Naive thymus-derived CD4-positive, alpha-beta T cell (primary cell): ENCODE data around the gene ASIP. TPM values are rescaled to one million over a fixed set of nuclear protein-coding genes. Genes with fewer than 3 reads are reported as not detected.
"Not testable (repeated sequence)": the region's sequence is repeated elsewhere in the genome, so short reads cannot be mapped to it uniquely, and the experiment has no call there.

ENCODE experiments used
- ATAC-seq: fragments of 150-1000 bp; cut with Tn5 transposase; 2 replicates; pipeline ENCODE4 v1.10.0; 2021; ENCODE audit warnings: mild to moderate bottlenecking, moderate library complexity
- CTCF ChIA-PET: fragments of 350-600 bp; sonication (Branson Sonifier 250); formaldehyde crosslinking; loops from one replicate; lab custom pipeline; 2021; ENCODE audit warnings: antibody characterized with exemption; lab: Charles Lee
- POLR2A ChIA-PET: fragments of 350-600 bp; sonication (Branson Sonifier 250); formaldehyde crosslinking; loops from one replicate; lab custom pipeline; 2021; ENCODE audit warnings: antibody characterized with exemption, inconsistent platforms; lab: Charles Lee
- DNase-seq, 9 donors: peaks; one replicate each; pipeline versions ENCODE4 v3.0.0 to v3.0.0-alpha.2; 2020 to 2022; ENCODE audit warnings: mixed read lengths in 1 of 9
- H3K27ac ChIP-seq: one replicate; pipeline ENCODE4 v1.7.0; 2013; ENCODE audit warnings: mild to moderate bottlenecking, low read depth, low read length, moderate library complexity
- H3K27me3 ChIP-seq, 2 donors: one replicate each; pipeline ENCODE4 v1.7.0; 2013; ENCODE audit warnings: low read length in 2 of 2, mild to moderate bottlenecking in 2 of 2, moderate library complexity in 2 of 2; ENCODE audit not compliant: control insufficient read depth in 2 of 2, insufficient read depth in 2 of 2
- H3K36me3 ChIP-seq, 3 experiments: 1 replicate in 2 of 3; 2 replicates in 1 of 3; pipeline ENCODE4 v1.7.0; 2013; ENCODE audit warnings: low read length in 3 of 3, mild to moderate bottlenecking in 3 of 3, moderate library complexity in 1 of 3; ENCODE audit not compliant: insufficient read depth in 3 of 3, control insufficient read depth in 2 of 3
- H3K4me1 ChIP-seq, 2 donors: one replicate each; pipeline ENCODE4 v1.7.0; 2013; ENCODE audit warnings: low read length in 2 of 2, mild to moderate bottlenecking in 2 of 2, moderate library complexity in 1 of 2; ENCODE audit not compliant: control insufficient read depth in 2 of 2, insufficient read depth in 2 of 2
- H3K4me3 ChIP-seq: 2 replicates; pipeline ENCODE4 v1.7.0; 2013; ENCODE audit warnings: mild to moderate bottlenecking, low read length
- H3K9me3 ChIP-seq, 3 experiments: 1 replicate in 2 of 3; 2 replicates in 1 of 3; pipeline ENCODE4 v1.7.0; 2013; ENCODE audit warnings: low read length in 3 of 3; ENCODE audit not compliant: control insufficient read depth in 2 of 3
- H3K27ac Mint-ChIP-seq, 9 donors: one replicate each; pipeline ENCODE4 v1.8.0; 2020 to 2022; ENCODE audit warnings: mixed read lengths in 9 of 9, mild to moderate bottlenecking in 8 of 9, moderate library complexity in 5 of 9, inconsistent platforms in 2 of 9
- H3K27me3 Mint-ChIP-seq, 5 donors: one replicate each; pipeline ENCODE4 v1.8.0; 2021 to 2022; ENCODE audit warnings: mixed read lengths in 5 of 5, mild to moderate bottlenecking in 1 of 5
- H3K36me3 Mint-ChIP-seq, 5 donors: one replicate each; pipeline ENCODE4 v1.8.0; 2020 to 2022; ENCODE audit warnings: mixed read lengths in 5 of 5, mild to moderate bottlenecking in 3 of 5, inconsistent platforms in 1 of 5
- H3K4me1 Mint-ChIP-seq, 7 donors: one replicate each; pipeline ENCODE4 v1.8.0; 2020 to 2022; ENCODE audit warnings: mixed read lengths in 7 of 7, mild to moderate bottlenecking in 3 of 7, inconsistent platforms in 1 of 7
- H3K4me3 Mint-ChIP-seq, 10 donors: one replicate each; pipeline ENCODE4 v1.8.0; 2020 to 2022; ENCODE audit warnings: mild to moderate bottlenecking in 10 of 10, mixed read lengths in 10 of 10, moderate library complexity in 6 of 10, inconsistent platforms in 2 of 10
- H3K9me3 Mint-ChIP-seq, 11 donors: one replicate each; pipeline ENCODE4 v1.8.0; 2020 to 2022; ENCODE audit warnings: mixed read lengths in 11 of 11, mild to moderate bottlenecking in 4 of 11, inconsistent platforms in 1 of 11, moderate library complexity in 1 of 11
- intact Hi-C, 2 donors: fragments of 100-400 bp; cut with micrococcal nuclease; formaldehyde crosslinking; loops; one replicate each; pipeline ENCODE4 v1.15.1; 2023
- polyA plus RNA-seq, 2 donors: library from polyadenylated mRNA; unstranded; fragments of 300-500 nt; fragmentation: Illumina TruSeq; gene quantifications; one replicate each; pipeline ENCODE4 v1.2.3, GENCODE V29; 2021
- total RNA-seq, 6 experiments: library from RNA in 5 of 6; stranded (reverse) in 5 of 6; gene quantifications; 1 replicate in 5 of 6; 2 replicates in 1 of 6; pipeline ENCODE4 v1.2.3 and lab custom pipeline; 2021 to 2026

The ASIP gene
- total and polyA plus RNA-seq, 7 experiments from 2014 or later: not detected

DNA sequence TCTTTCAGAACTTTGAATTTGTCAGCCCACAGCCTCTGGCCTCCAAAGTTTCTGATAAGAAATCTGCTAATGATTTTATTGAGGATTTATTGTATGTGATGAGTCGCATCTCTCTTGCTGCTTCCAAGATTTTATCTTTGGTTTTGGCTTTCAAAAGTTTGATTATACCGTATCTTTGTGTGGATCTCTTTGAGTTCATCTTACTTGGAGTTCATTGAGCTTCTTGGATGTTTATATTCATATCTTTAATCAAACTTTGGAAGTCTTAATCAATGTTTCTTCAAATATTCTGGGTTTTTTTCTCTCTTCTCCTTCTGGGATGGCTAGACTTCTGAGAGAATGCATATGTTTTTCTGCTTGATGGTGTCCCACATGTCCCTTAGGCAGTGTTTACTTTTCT, 3.3 kb upstream of the ASIP start:
- POLR2A ChIA-PET: no interaction called here
- CTCF ChIA-PET: no interaction called here
- Histone ChIP-seq H3K27me3 (no peaks in the 10 kb centered on the region), H3K4me1 (peaks cover 0 to 15% of the 10 kb centered on the region in 2 donors), H3K36me3 (no peaks in the 10 kb centered on the region), H3K27ac (no peak overlapping the region), H3K4me3 (no peak overlapping the region), H3K9me3 (no peaks in the 10 kb centered on the region)
- DNase-seq (no peak), ATAC-seq (no peak)
- Mint-ChIP-seq H3K27ac (no peak overlapping the region), H3K9me3 (peaks cover 0 to 27% (median 15%) of the 10 kb centered on the region in 11 donors), H3K4me3 (no peak overlapping the region), H3K4me1 (peaks cover 12 to 34% (median 30%) of the 10 kb centered on the region in 7 donors), H3K36me3 (peaks cover 4 to 14% (median 12%) of the 10 kb centered on the region in 5 donors), H3K27me3 (peaks cover 0 to 24% (median 0%) of the 10 kb centered on the region in 5 donors)
- intact Hi-C loops: no loop called here

DNA sequence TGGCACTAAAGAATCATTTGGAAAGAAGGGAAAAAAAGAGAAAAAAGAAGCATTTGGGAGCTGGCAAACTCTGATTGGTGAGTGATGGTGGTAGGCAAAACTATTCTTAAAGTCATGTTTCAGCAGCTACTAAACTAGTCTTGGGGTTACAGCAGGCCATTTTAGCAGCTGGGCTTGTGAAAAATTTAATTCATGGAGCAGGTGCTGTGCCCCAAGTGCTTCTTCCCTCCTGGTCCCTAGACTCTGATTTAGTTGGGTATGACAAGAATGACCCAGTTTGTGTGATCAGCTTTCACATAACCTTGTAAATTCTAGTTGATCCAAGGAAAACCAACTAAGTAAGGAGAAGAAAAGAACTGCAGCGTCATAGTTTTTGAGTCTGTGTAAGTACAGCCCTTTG, 1.1 kb upstream of the ASIP start:
- Histone ChIP-seq H3K4me1 (peaks cover 0 to 15% of the 10 kb centered on the region in 2 donors), H3K9me3 (no peaks in the 10 kb centered on the region), H3K36me3 (no peaks in the 10 kb centered on the region), H3K27ac (no peak overlapping the region), H3K27me3 (no peaks in the 10 kb centered on the region), H3K4me3 (no peak overlapping the region)
- ChIA-PET POLR2A (interaction anchor here (1.1 to 1.4 kb wide), 2 partner anchors 9 to 10 kb away, joined by 3 read pairs; no protein-coding TSS in a partner anchor), CTCF (no interaction called here)
- H3K27me3 Mint-ChIP-seq: peaks cover 0 to 24% (median 0%) of the 10 kb centered on the region in 5 donors
- H3K4me1 Mint-ChIP-seq: peaks cover 12 to 34% (median 30%) of the 10 kb centered on the region in 7 donors
- H3K4me3 Mint-ChIP-seq: peak overlapping the region in 3 of 10 donors; percentile 40 to 64 (median 55)
- DNase-seq: no peak
- peaks cover 4 to 14% (median 12%) of the 10 kb centered on the region in 5 donors for H3K36me3 Mint-ChIP-seq
- peaks cover 0 to 27% (median 15%) of the 10 kb centered on the region in 11 donors for H3K9me3 Mint-ChIP-seq
- no peak for ATAC-seq
- H3K27ac Mint-ChIP-seq: peak overlapping the region in 6 of 9 donors; percentile 27 to 83 (median 58)
- intact Hi-C loops: no loop called here

DNA sequence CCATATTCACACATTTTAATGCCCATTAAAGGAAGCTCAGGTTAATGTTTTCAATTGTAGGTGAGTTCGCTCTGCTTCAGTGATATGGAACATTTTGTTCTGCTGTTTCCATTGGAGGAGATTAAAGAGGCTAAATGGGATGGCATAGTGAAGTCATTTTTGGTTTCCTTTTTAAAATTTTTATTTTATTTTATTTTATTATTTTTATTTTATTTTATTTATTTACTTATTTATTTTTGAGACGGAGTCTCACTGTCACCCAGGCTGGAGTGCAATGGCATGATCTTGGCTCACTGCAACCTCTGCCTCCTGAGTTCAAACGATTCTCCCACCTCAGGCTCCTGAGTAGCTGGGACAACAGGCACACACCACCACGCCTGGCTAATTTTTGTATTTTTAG, 792 bp downstream of the ASIP start:
- H3K27me3 ChIP-seq, H3K27ac ChIP-seq, ATAC-seq, H3K4me3 ChIP-seq, intact Hi-C loops, H3K36me3 ChIP-seq, H3K4me3 Mint-ChIP-seq, H3K9me3 ChIP-seq, DNase-seq: not testable (repeated sequence)
- Mint-ChIP-seq H3K9me3 (peaks cover 0 to 16% (median 13%) of the 10 kb centered on the region in 11 donors), H3K4me1 (peaks cover 12 to 34% (median 29%) of the 10 kb centered on the region in 7 donors), H3K27ac (peak overlapping the region in 3 of 9 donors; percentile 34 to 41 (median 37)), H3K27me3 (peaks cover 0 to 18% (median 0%) of the 10 kb centered on the region in 5 donors), H3K36me3 (peaks cover 4 to 14% (median 12%) of the 10 kb centered on the region in 5 donors)
- peaks cover 0 to 15% of the 10 kb centered on the region in 2 donors for H3K4me1 ChIP-seq
- POLR2A ChIA-PET: interaction anchor here (0.6 kb wide), 1 partner anchor 460 kb away, joined by 4 read pairs; no protein-coding TSS in a partner anchor
- CTCF ChIA-PET: interaction anchor here (1.1 kb wide), 1 partner anchor 14 kb away, joined by 3 read pairs; no protein-coding TSS in a partner anchor

DNA sequence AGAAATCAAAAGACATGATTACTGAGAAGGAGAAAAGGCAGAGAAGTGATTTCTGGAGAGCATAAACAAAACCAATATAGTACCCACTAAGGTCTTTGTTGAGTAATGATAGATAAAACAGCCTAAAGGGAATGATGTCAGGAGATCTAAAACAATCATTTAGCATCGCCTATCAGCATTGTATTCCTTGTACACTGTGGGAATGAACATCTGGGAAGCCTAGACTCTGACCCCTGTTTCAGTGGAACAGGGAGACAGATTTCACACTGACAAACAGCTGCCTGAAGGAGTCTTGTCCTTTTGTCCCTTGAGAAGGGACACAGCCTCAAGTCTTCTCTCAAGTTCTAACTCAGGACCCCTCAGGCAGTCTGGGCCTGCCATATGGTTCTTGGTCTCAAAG, 1.7 kb downstream of the ASIP start:
- ChIA-PET POLR2A (no interaction called here), CTCF (no interaction called here)
- no peaks in the 10 kb centered on the region for H3K27me3 ChIP-seq
- no peaks in the 10 kb centered on the region for H3K9me3 ChIP-seq
- H3K27ac ChIP-seq: no peak overlapping the region
- H3K36me3 Mint-ChIP-seq: peaks cover 4 to 13% (median 6%) of the 10 kb centered on the region in 5 donors
- peaks cover 0 to 12% (median 0%) of the 10 kb centered on the region in 5 donors for H3K27me3 Mint-ChIP-seq
- intact Hi-C loops: no loop called here
- H3K4me3 Mint-ChIP-seq: no peak overlapping the region
- no peak overlapping the region for H3K4me3 ChIP-seq
- DNase-seq (no peak), ATAC-seq (no peak)
- peaks cover 12 to 34% (median 29%) of the 10 kb centered on the region in 7 donors for H3K4me1 Mint-ChIP-seq
- H3K4me1 ChIP-seq: peaks cover 0 to 15% of the 10 kb centered on the region in 2 donors
- H3K36me3 ChIP-seq: no peaks in the 10 kb centered on the region
- peak overlapping the region in 4 of 9 donors; percentile 3 to 34 (median 24) for H3K27ac Mint-ChIP-seq
- peaks cover 0 to 9% (median 6%) of the 10 kb centered on the region in 11 donors for H3K9me3 Mint-ChIP-seq

DNA sequence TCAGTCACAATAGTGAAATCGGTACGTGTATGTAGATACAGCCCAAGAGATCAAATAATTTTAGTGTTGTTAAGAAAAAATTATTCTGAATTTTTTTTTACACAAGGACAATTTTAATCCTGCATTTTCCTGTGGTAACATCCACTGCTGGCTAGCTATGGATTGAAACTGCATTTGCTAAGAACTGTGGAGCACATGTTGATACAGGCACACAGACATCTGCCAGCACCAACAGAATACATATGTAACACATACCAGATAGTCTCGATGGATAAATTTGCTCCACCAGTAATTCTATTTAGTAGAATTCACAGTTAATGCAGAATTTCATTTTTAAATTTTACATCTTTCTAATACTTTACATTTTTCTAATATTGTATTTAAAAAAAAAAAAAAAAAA, 2.2 kb downstream of the ASIP start:
- H3K4me1 Mint-ChIP-seq: peaks cover 12 to 34% (median 29%) of the 10 kb centered on the region in 7 donors
- H3K27me3 Mint-ChIP-seq: peaks cover 0 to 7% (median 0%) of the 10 kb centered on the region in 5 donors
- Histone ChIP-seq H3K9me3 (no peaks in the 10 kb centered on the region), H3K27ac (no peak overlapping the region), H3K27me3 (no peaks in the 10 kb centered on the region), H3K36me3 (no peaks in the 10 kb centered on the region), H3K4me1 (peaks cover 0 to 15% of the 10 kb centered on the region in 2 donors), H3K4me3 (no peak overlapping the region)
- intact Hi-C loops: no loop called here
- ChIA-PET CTCF (no interaction called here), POLR2A (no interaction called here)
- peaks cover 1 to 8% (median 2%) of the 10 kb centered on the region in 5 donors for H3K36me3 Mint-ChIP-seq
- ATAC-seq (no peak), DNase-seq (no peak)
- H3K27ac Mint-ChIP-seq: peak overlapping the region in 1 of 9 donors; percentile 30
- H3K4me3 Mint-ChIP-seq: no peak overlapping the region
- peaks cover 0 to 4% (median 2%) of the 10 kb centered on the region in 11 donors for H3K9me3 Mint-ChIP-seq

DNA sequence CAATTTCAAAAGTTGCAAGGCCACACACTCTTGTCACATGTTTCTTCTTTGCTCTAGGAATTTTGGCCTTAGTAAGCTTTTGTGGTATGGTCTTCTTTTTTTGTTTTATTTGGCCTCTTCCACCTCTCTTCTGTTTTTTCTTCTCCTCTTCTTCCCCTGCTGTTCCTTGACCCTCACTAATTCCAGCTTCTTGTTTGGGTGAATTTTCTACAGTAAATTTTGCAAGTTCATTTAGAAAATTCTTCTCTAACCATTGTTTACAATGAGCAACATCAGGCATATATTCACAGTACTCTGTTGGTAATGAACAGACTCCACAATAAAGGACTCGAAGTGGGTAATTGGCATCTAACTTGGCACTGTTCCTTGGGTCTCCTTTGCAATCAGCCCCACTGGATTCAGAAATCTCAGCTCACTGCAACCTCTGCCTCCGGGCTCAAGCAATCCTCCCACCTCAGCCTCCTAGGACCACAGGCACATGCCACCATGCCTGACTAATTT, 5.0 kb downstream of the ASIP start:
- CTCF ChIA-PET: no interaction called here

More for the DNA sequence above, 5.0 kb downstream of the ASIP start:
- POLR2A ChIA-PET: no interaction called here
- Histone ChIP-seq H3K4me3 (no peak overlapping the region), H3K27ac (no peak overlapping the region), H3K4me1 (peaks cover 0 to 2% of the 10 kb centered on the region in 2 donors), H3K27me3 (no peaks in the 10 kb centered on the region), H3K9me3 (no peaks in the 10 kb centered on the region), H3K36me3 (no peaks in the 10 kb centered on the region)
- H3K27me3 Mint-ChIP-seq: no peaks in the 10 kb centered on the region
- no peak for DNase-seq
- peak overlapping the region in 2 of 9 donors; percentile 32 to 48 for H3K27ac Mint-ChIP-seq
- H3K4me1 Mint-ChIP-seq: peaks cover 6 to 24% (median 21%) of the 10 kb centered on the region in 7 donors
- no peak overlapping the region for H3K4me3 Mint-ChIP-seq
- ATAC-seq: no peak
- intact Hi-C loops: no loop called here
- H3K9me3 Mint-ChIP-seq: no peaks in the 10 kb centered on the region
- H3K36me3 Mint-ChIP-seq: no peaks in the 10 kb centered on the region
